GM18502 (cell line): ENCODE data around the gene SLC5A12.
"Not testable (repeated sequence)": the region's sequence is repeated elsewhere in the genome, so short reads cannot be mapped to it uniquely, and the experiment has no call there.

Source experiments
- ATAC-seq: cut with Tn5 transposase; IDR thresholded peaks from one replicate; pipeline ENCODE4 v1.9.1; 2021; ENCODE audit warnings: mild to moderate bottlenecking; ENCODE audit not compliant: unreplicated experiment, poor library complexity

SLC5A12 gene

DNA sequence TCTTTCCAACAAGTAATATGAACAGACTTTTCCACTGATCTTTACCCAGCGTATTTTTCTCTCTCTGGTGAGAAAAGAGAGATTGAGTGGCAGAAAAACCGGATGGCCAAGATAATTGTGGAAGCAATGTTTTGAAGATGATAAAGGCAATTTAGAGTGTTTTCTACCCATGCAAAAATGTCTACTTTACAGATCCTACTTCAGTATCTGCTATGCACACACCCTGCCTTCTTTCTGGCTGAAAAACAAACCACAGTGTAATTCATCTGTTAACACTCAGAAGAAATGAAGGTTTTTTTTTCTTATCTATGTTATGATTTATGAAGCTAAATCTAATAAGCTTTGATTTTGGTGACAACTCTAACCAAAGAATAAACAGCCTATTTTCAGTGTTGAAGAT, 56.8 kb downstream of the SLC5A12 start:
- no peak for ATAC-seq

DNA sequence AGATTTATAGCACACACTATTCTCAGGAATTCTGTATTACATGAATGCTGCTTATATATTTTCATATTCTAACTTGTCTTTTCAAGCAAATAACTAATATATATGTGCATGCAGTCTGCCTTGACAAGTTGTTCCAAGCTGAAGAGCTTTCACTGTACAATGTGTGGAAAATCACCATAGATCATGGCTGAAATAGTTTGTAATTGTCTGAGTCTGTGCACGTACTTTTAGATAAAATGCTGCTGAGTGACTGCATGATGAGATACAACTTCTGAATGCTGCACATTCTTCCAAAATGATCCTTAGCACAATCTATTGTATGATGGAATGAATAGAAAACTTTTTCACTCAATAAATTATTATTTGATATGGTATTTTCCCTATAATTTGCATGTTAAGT, 58.9 kb downstream of the SLC5A12 start:
- ATAC-seq: no peak

DNA sequence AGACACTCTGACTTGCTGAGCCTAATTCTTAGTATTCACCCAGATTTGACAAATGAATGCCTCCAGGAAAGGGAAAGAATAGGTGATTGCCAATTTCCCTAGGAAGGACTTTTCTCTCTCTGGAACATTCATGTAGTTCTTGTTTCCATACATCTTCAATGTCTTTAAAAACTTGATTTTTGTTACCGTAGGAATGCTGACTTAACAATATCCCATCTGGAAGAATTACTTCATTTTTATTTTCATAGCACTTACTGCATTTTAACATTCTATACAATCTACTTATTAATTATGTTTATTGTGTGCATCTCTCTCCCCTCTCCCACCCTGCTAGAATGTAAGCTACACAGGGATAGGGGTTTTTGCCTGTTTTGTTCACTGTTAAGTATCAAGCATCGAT, 66.6 kb downstream of the SLC5A12 start:
- ATAC-seq: no peak

DNA sequence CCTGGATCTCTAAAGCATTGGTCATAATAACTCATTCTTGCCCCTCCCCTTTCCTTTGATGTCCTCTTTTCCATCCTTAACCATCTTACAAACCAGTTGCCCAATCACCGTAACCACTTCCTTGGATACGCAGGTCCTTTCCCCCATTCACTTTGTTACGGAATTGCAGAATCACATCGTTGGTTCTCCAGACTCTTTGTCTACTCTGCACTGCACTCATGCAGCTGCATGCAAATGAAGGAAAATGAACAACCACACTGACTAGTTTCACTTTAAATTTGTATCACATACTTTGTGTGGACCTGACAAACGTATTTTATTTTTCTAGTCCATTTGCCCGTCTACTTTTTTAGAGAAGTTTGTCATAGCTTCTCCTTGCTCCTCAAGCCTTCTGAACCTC, 69.9 kb downstream of the SLC5A12 start:
- ATAC-seq: no peak

- peak; percentile 86 for ATAC-seq
These were observed 72.0 kb downstream of the SLC5A12 start for GRCh38 chr11:26649884-26650283.

DNA sequence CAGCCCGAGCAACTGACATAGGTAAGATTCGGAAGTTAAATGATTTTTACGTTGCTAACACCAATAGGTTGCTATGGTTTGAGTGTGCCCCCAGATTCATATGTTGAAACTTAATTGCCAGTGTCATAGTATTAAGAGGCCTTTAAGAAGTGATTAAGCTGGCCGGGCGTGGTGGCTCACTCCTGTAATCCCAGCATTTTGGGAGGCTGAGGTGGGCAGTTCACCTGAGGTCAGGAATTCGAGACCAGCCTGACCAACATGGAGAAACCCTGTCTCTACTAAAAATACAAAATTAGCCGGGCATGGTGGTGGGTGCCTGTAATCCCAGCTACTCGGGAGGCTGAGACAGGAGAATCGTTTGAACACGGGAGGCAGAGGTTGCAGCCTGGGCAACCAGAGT, 78.5 kb downstream of the SLC5A12 start:
- not testable (repeated sequence) for ATAC-seq

- peak; percentile 75 for ATAC-seq
These were observed 89.1 kb downstream of the SLC5A12 start for GRCh38 chr11:26632691-26633159.

- no peak for ATAC-seq
These were observed 95.5 kb downstream of the SLC5A12 start for GRCh38 chr11:26626346-26626745.

DNA sequence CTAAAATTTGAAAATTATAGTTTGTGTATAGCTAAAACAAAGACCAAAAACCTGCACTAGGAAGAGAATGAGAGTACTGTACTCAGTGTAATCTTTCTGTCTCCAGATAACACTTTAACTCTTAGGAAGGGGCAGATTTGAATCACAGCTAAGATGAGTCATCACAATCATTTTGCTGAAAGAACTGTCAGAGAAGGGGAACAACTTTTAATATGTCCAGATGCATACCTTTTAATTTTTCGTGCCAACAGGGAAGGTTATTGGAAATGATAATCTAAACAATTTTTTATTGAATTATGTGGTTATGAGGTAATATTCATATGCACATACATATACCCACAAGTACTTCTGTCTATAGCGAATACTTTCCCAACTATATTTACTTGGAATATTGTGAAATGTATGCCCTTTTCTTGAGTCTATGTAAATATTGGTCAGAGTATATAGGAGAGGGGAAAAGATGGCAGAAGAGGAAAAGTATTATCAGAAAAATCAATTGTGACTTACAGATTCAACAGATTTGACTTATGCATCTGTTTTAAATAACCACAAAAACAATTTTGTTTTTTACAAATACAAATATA, 98.7 kb downstream of the SLC5A12 start:
- peak; percentile 58 for ATAC-seq

- no peak for ATAC-seq
These were observed 99.7 kb downstream of the SLC5A12 start for GRCh38 chr11:26622181-26622580.

DNA sequence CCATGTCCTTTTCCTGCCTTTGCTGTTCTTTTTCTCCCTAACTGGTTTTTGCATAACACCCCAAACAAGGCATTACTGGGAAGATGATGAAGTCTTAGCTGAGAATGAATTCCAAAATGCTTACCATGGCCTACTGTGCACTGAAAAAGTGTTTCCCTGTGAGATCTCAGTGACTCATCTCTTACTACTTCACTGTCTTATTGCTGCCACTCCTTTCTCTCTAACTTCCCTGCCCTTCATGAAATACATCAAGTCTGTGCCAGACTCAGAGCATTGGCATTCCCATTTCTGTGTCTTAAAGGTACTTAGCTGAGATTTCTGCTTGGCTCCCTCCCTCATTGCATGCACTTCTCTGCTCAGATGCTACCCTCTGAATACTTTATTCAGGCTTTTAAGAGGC, 100.7 kb downstream of the SLC5A12 start:
- no peak for ATAC-seq

DNA sequence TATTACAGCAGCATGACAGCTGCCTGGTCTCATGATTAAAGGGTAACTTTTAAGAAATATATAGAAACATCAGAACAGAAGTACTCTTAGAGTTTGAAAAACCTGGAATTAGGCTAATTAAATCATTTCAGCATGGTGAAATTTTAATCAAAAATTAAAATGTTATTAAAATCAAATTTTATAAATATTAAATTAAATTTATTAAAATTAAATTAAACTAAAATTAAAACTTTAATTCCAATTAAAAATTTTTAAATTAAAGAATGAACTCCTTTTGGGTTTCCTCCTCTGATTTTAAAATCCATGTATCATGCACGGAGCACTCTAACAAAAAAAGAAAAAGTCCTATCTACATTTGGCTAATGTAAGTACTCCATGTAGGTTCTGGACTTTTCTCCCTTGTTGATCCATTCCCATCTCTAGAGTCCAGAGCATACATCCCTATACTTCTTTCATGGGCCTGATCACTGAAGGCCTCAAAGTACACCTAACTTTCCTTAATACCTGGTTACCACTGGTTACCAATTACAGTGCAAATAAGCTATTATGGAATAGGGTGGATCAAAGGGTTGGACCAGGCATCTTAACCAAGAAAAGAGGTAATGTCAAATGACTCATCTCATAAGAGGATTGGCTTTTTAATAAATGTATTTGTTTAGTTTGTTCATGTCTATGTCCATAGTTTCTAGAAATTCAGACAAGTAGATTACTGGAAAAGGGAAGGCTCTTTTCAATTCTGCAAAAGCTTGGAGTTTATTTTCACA, 101.4 kb downstream of the SLC5A12 start:
- ATAC-seq: no peak

DNA sequence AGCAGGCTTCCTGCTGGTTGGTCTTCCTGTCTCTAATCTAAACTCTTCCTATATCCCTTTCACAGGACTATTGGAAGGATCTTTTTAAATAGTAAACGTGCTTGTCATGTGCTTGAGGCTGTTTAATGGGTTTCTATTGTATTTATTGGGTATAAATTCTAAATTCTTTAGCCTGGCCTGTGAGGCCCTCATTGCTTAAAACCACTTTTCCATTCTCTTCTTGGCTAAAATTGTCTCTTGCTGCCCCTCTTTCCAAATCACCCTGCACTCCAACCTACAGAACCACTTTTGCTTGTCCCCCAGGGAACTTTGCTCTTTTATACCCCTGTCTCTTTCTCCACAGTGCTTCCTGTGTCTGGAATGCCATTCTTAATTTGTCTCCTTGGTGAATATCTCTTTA, 103.4 kb downstream of the SLC5A12 start:
- no peak for ATAC-seq
